A673 (cell line): Measurements from ENCODE around the gene FTHL17. TPM values are rescaled to one million over a fixed set of nuclear protein-coding genes. Genes with fewer than 3 reads are reported as not detected.

ENCODE experiments used
- BruUV-seq: library from RNA; stranded (reverse); fragments of 400-500 nt; replicated peaks from 2 replicates; lab custom pipeline; 2021; lab: Mats Ljungman, UMichigan
- CTCF ChIA-PET: fragments of 300-600 bp; sonication (Branson Sonifier 250); formaldehyde crosslinking; loops from one replicate; lab custom pipeline; 2022; ENCODE audit warnings: antibody characterized with exemption; lab: Charles Lee
- POLR2A ChIA-PET: fragments of 300-600 bp; sonication (Branson Sonifier 250); formaldehyde crosslinking; loops from one replicate; lab custom pipeline; 2022; ENCODE audit warnings: antibody characterized with exemption; ENCODE audit not compliant: low non-redundant PET; lab: Charles Lee
- DNase-seq: peaks from one replicate; pipeline ENCODE4 v3.0.0-alpha.2; 2015; ENCODE audit warnings: low spot score
- H3K27ac ChIP-seq: fragments of 200-600 bp; sonication (generic); 2 replicates; pipeline ENCODE4 v1.5.1; 2016; ENCODE audit warnings: mixed run types, low read depth, mild to moderate bottlenecking, mixed read lengths, antibody characterized with exemption, low read length; ENCODE audit not compliant: poor library complexity, severe bottlenecking
- H3K27me3 ChIP-seq: fragments of 200-600 bp; sonication (generic); replicated peaks from 2 replicates; pipeline ENCODE4 v1.6.1; 2017; ENCODE audit warnings: mixed run types, low read depth, mild to moderate bottlenecking, mixed read lengths, antibody characterized with exemption, low read length; ENCODE audit not compliant: insufficient read depth, poor library complexity
- H3K36me3 ChIP-seq: fragments of 200-600 bp; sonication (generic); 2 replicates; pipeline ENCODE4 v1.6.1; 2016; ENCODE audit warnings: mixed run types, mild to moderate bottlenecking, mixed read lengths, antibody characterized with exemption, low read length; ENCODE audit not compliant: insufficient read depth, poor library complexity, severe bottlenecking
- H3K4me1 ChIP-seq: fragments of 200-600 bp; sonication (generic); 2 replicates; pipeline ENCODE4 v1.6.1; 2017; ENCODE audit warnings: mixed run types, mild to moderate bottlenecking, mixed read lengths, antibody characterized with exemption, low read length; ENCODE audit not compliant: insufficient read depth, poor library complexity, severe bottlenecking
- H3K4me3 ChIP-seq: fragments of 200-600 bp; sonication (generic); 2 replicates; pipeline ENCODE4 v1.5.1; 2016; ENCODE audit warnings: low read depth, mixed run types, mild to moderate bottlenecking, mixed read lengths, low read length; ENCODE audit not compliant: poor library complexity, severe bottlenecking
- H3K9me3 ChIP-seq: fragments of 200-600 bp; sonication (generic); 2 replicates; pipeline ENCODE4 v1.6.1; 2016; ENCODE audit warnings: mixed run types, low read depth, mild to moderate bottlenecking, mixed read lengths, antibody characterized with exemption, low read length; ENCODE audit not compliant: poor library complexity, severe bottlenecking
- CTCF ChIP-seq: fragments of 300-800, 200-600 bp; sonication (generic); conservative IDR thresholded peaks from 2 replicates; pipeline ENCODE4 v1.5.1; 2017; ENCODE audit warnings: low read depth, mild to moderate bottlenecking, antibody characterized with exemption, low read length, moderate library complexity, mixed read lengths
- EZH2 ChIP-seq: fragments of 200-600 bp; sonication (generic); IDR thresholded peaks from 2 replicates; pipeline ENCODE4 v1.6.1; 2017; ENCODE audit warnings: borderline replicate concordance, low read depth, mild to moderate bottlenecking, mixed read lengths, antibody characterized with exemption, low read length; ENCODE audit not compliant: poor library complexity, severe bottlenecking
- intact Hi-C: fragments of 100-400 bp; cut with micrococcal nuclease; formaldehyde crosslinking; loops from one replicate; pipeline ENCODE4 v1.10.0; 2022; ENCODE audit not compliant: unreplicated experiment
- total RNA-seq: library from RNA; stranded (reverse); gene quantifications from 2 replicates; pipeline ENCODE4 v1.2.3, GENCODE V29; 2021

The FTHL17 gene
- total RNA-seq, 1 experiment from 2014 or later = not detected

- intact Hi-C loops = no loop called here
- Histone ChIP-seq H3K27ac (no peak overlapping the region), H3K36me3 (no peaks in the 10 kb centered on the region), H3K4me1 (no peaks in the 10 kb centered on the region), H3K4me3 (no peak overlapping the region), H3K9me3 (no peaks in the 10 kb centered on the region), H3K27me3 (peaks cover 4% of the 10 kb centered on the region)
- DNase-seq = no peak
- ChIA-PET POLR2A (no interaction called here), CTCF (no interaction called here)
- TF ChIP-seq CTCF (no peak), EZH2 (no peak)
- no TSS peak for BruUV-seq
Observed at GRCh38 chrX:31063114-31063513, 8.7 kb downstream of the FTHL17 start.

GRCh38 chrX:31061091-31061490 lies 10.8 kb downstream of the FTHL17 start:
- BruUV-seq = no TSS peak
- Histone ChIP-seq H3K9me3 (no peaks in the 10 kb centered on the region), H3K4me1 (no peaks in the 10 kb centered on the region), H3K27ac (no peak overlapping the region), H3K27me3 (peaks cover 4% of the 10 kb centered on the region), H3K4me3 (no peak overlapping the region), H3K36me3 (no peaks in the 10 kb centered on the region)
- TF ChIP-seq CTCF = no peak
- TF ChIP-seq EZH2 = no peak
- POLR2A ChIA-PET = no interaction called here
- no peak for DNase-seq
- intact Hi-C loops = no loop called here
- CTCF ChIA-PET = no interaction called here

GRCh38 chrX:31060016-31060415 lies 11.8 kb downstream of the FTHL17 start:
- DNase-seq = no peak
- Histone ChIP-seq H3K9me3 (no peaks in the 10 kb centered on the region), H3K27me3 (peaks cover 4% of the 10 kb centered on the region), H3K36me3 (no peaks in the 10 kb centered on the region), H3K4me3 (no peak overlapping the region), H3K27ac (no peak overlapping the region), H3K4me1 (no peaks in the 10 kb centered on the region)
- CTCF ChIA-PET = no interaction called here
- intact Hi-C loops = no loop called here
- POLR2A ChIA-PET = no interaction called here
- no TSS peak for BruUV-seq
- no peak for TF ChIP-seq CTCF
- no peak for TF ChIP-seq EZH2
